Endothelial cell (in vitro differentiated cells): ENCODE data around the gene SLC44A2. TPM values are rescaled to one million over a fixed set of nuclear protein-coding genes. Genes with fewer than 3 reads are reported as not detected.
A peak's percentile ranks its signal among the peaks of the same experiment; 100 is the strongest.
"Not testable (repeated sequence)": the region's sequence is repeated elsewhere in the genome, so short reads cannot be mapped to it uniquely, and the experiment has no call there.

ENCODE experiments used
- DNase-seq: peaks from one replicate; pipeline ENCODE4 v3.0.0; 2021; ENCODE audit warnings: low spot score
- H3K27ac Mint-ChIP-seq: one replicate; pipeline ENCODE4 v1.8.0; 2021; ENCODE audit warnings: mixed read lengths, inconsistent platforms; ENCODE audit not compliant: unreplicated experiment
- H3K27me3 Mint-ChIP-seq: one replicate; pipeline ENCODE4 v1.8.0; 2021; ENCODE audit warnings: mild to moderate bottlenecking, moderate library complexity, mixed read lengths, inconsistent platforms; ENCODE audit not compliant: unreplicated experiment
- H3K36me3 Mint-ChIP-seq: one replicate; pipeline ENCODE4 v1.8.0; 2021; ENCODE audit warnings: mild to moderate bottlenecking, low read depth, mixed read lengths, inconsistent platforms; ENCODE audit not compliant: unreplicated experiment
- H3K4me1 Mint-ChIP-seq: one replicate; pipeline ENCODE4 v1.8.0; 2021; ENCODE audit warnings: mild to moderate bottlenecking, mixed read lengths, inconsistent platforms; ENCODE audit not compliant: unreplicated experiment
- H3K4me3 Mint-ChIP-seq: one replicate; pipeline ENCODE4 v1.8.0; 2021; ENCODE audit warnings: mild to moderate bottlenecking, mixed read lengths, inconsistent platforms; ENCODE audit not compliant: unreplicated experiment
- H3K9me3 Mint-ChIP-seq: one replicate; pipeline ENCODE4 v1.8.0; 2021; ENCODE audit warnings: mixed read lengths, inconsistent platforms; ENCODE audit not compliant: unreplicated experiment
- total RNA-seq: library from RNA; stranded (reverse); fragmentation: NEBNext Ultra II Directional; extraction: Animal tissue kit (Norgen Biotek cat#: 25700); gene quantifications from one replicate; pipeline ENCODE4 v1.2.1, GENCODE V29; 2021; ENCODE audit not compliant: unreplicated experiment
- TF ChIP-seq, protein P1 (sequence below): fragments of 200-600 bp; sonication (generic); IDR thresholded peaks from one replicate; pipeline ENCODE4 v1.5.0; 2021; ENCODE audit warnings: antibody characterized with exemption; ENCODE audit not compliant: unreplicated experiment

Gene SLC44A2
- total RNA-seq, 1 donor from 2014 or later = 272 TPM

DNA sequence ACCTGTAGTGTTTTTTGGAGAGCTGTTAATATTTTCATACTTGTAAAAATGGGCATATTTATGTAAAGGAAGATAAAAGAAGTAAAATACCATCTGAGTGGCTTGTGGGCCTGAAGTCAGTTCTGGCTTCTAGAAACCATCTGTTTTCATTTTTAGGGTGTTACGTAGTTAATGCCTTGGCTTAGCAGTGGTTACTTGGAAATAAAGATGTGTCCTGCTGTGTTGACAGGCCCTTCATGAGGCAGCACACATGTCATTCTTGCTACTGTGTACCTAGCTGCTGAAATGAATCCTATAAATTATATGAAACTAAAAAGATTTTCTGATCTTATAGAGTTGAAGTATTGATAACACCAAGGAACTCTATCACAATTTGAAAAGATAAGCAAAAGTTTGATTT, 44.8 kb downstream of the SLC44A2 start:
- H3K36me3 Mint-ChIP-seq = peaks cover 27% of the 10 kb centered on the region
- no peak for DNase-seq
- H3K9me3 Mint-ChIP-seq = no peaks in the 10 kb centered on the region
- TF ChIP-seq, protein P1, sequence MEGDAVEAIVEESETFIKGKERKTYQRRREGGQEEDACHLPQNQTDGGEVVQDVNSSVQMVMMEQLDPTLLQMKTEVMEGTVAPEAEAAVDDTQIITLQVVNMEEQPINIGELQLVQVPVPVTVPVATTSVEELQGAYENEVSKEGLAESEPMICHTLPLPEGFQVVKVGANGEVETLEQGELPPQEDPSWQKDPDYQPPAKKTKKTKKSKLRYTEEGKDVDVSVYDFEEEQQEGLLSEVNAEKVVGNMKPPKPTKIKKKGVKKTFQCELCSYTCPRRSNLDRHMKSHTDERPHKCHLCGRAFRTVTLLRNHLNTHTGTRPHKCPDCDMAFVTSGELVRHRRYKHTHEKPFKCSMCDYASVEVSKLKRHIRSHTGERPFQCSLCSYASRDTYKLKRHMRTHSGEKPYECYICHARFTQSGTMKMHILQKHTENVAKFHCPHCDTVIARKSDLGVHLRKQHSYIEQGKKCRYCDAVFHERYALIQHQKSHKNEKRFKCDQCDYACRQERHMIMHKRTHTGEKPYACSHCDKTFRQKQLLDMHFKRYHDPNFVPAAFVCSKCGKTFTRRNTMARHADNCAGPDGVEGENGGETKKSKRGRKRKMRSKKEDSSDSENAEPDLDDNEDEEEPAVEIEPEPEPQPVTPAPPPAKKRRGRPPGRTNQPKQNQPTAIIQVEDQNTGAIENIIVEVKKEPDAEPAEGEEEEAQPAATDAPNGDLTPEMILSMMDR = no peak
- H3K27me3 Mint-ChIP-seq = peaks cover 3% of the 10 kb centered on the region
- no peaks in the 10 kb centered on the region for H3K4me1 Mint-ChIP-seq
- no peak overlapping the region for H3K4me3 Mint-ChIP-seq
- no peak overlapping the region for H3K27ac Mint-ChIP-seq

DNA sequence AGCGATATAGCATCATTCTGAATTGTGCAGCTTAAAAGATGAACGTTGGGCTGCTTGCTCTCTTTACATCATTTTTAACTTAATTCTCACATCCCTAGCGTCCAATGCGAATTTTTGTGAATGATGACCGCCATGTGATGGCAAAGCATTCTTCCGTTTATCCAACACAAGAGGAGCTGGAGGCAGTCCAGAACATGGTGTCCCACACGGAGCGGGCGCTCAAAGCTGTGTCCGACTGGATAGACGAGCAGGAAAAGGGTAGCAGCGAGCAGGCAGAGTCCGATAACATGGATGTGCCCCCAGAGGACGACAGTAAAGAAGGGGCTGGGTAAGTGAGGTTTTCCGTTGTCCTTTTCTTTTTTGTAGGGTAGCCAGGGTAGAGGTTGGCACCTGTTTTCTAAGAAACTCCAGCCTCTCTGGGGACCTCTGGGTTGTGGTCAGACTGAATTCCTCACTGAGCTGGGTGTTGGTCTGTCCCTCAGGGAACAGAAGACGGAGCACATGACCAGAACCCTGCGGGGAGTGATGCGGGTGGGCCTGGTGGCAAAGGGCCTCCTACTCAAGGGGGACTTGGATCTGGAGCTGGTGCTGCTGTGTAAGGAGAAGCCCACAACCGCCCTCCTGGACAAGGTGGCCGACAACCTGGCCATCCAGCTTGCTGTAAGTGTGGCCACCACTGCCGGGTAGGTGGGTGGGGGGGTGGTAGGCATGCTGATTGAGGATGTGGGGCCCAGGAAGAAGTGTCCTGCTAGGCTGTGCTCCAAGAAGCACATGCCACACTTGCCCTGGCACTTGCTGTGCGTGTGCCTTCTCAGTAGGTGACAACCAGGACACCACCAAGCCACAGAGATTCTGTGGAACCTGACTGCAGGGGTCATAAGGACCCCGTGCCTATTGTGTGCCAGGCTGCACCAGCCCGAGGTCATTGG, 45.8 kb downstream of the SLC44A2 start:
- no peaks in the 10 kb centered on the region for H3K4me1 Mint-ChIP-seq
- no peak overlapping the region for H3K27ac Mint-ChIP-seq
- no peaks in the 10 kb centered on the region for H3K9me3 Mint-ChIP-seq
- peaks cover 27% of the 10 kb centered on the region for H3K36me3 Mint-ChIP-seq
- peaks cover 3% of the 10 kb centered on the region for H3K27me3 Mint-ChIP-seq
- DNase-seq = no peak
- TF ChIP-seq, protein P1 = no peak
- H3K4me3 Mint-ChIP-seq = peak overlapping the region; percentile 42

DNA sequence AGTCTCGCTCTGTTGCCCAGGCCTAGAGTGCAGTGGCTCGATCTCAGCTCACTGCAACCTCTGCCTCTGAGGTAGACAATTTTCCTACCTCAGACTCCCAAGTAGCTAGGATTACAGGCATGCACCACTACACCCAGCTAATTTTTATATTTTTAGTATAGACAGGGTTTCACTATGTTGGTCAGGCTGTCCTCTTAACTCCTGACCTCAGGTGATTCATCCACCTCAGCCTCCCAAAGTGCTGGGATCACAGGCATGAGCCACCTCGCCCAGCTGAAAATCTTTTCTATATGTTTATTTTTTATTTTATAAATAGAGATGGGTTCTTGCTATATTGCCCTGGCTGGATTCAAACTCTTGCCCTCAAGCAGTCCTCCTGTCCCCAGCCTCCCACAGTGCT, 46.6 kb downstream of the SLC44A2 start:
- H3K4me3 Mint-ChIP-seq, H3K4me1 Mint-ChIP-seq: not testable (repeated sequence)
- H3K36me3 Mint-ChIP-seq = peaks cover 29% of the 10 kb centered on the region

DNA sequence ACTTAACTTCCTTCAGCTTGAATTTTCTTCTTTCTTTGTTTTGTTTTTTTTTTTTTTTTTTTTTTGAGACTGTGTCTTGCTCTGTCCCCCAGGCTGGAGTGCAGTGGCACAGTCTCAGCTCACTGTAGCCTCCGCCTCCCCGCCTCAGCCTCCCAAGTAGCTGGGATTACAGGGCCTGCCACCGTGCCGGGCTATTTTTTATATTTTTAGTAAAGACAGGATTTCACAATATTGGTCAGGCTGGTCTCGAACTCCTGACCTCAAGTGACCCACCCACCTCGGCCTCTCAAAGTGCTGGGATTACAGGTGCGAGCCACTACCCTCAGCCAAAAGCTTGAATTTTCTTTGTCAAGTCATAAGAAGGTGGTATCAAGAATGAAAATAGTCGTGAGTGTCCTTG, 49.9 kb downstream of the SLC44A2 start:
- H3K36me3 Mint-ChIP-seq = peaks cover 45% of the 10 kb centered on the region
- H3K27ac Mint-ChIP-seq = not testable (repeated sequence)

More for the DNA sequence above, 46.6 kb downstream of the SLC44A2 start:
- H3K27ac Mint-ChIP-seq, DNase-seq, H3K9me3 Mint-ChIP-seq, H3K27me3 Mint-ChIP-seq: not testable (repeated sequence)

DNA sequence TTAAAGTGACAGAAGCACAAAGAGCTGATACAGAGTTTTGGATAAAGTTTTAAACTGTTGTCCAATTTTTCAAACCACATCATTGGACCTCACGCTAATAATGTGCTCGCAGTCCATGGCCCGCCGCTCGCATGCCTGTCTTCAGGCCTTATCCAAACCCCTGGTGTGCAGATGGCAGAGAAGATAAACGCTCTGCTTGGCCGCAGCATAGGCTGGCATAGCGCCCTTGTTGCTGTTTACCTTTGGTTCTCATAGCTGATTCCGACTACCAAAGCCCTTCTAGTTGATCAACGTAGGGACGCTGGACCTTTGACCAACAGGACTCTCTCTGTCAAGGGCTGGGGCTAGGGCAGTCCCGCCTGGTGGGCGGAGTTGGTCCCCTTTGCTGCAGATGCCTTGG, 52.4 kb downstream of the SLC44A2 start:
- H3K36me3 Mint-ChIP-seq = peaks cover 42% of the 10 kb centered on the region
- H3K27me3 Mint-ChIP-seq = peaks cover 2% of the 10 kb centered on the region
- DNase-seq = no peak
- no peak overlapping the region for H3K4me3 Mint-ChIP-seq
- H3K27ac Mint-ChIP-seq = no peak overlapping the region
- no peaks in the 10 kb centered on the region for H3K9me3 Mint-ChIP-seq
- no peaks in the 10 kb centered on the region for H3K4me1 Mint-ChIP-seq
- TF ChIP-seq, protein P1 = no peak

More for the DNA sequence above, 49.9 kb downstream of the SLC44A2 start:
- not testable (repeated sequence) for H3K27me3 Mint-ChIP-seq, DNase-seq, H3K4me3 Mint-ChIP-seq, H3K4me1 Mint-ChIP-seq, H3K9me3 Mint-ChIP-seq

DNA sequence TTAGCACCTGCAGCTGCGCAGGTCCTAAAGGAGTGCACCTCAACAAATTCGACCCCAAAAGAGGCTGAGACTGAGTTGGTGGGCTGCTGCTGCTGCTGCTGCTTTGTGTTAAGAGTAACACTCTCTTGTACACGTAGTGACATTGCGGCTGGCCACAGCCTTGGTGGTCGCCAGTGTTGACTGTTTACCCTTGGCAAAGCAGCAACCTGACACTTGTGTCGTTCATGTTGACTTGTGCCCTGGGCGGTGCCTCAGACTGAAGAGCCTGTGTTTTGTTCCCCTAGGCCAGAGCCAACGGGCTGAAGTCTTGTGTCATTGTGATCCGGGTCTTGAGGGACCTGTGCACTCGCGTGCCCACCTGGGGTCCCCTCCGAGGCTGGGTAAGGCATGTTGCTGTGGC, 53.5 kb downstream of the SLC44A2 start:
- Mint-ChIP-seq H3K4me1 (no peaks in the 10 kb centered on the region), H3K27ac (no peak overlapping the region), H3K4me3 (no peak overlapping the region), H3K36me3 (peaks cover 36% of the 10 kb centered on the region), H3K9me3 (no peaks in the 10 kb centered on the region), H3K27me3 (peaks cover 3% of the 10 kb centered on the region)
- no peak for DNase-seq
- TF ChIP-seq, protein P1 = no peak
